Astrocyte of the cerebellum (primary cell): Measurements from ENCODE around the gene ABCC11.

ENCODE experiments used
- DNase-seq: peaks from one replicate; pipeline ENCODE4 v3.0.0-alpha.2; 2011; ENCODE audit warnings: low read depth
- H3K4me3 ChIP-seq: 2 replicates; pipeline ENCODE4 v1.5.1; 2011; ENCODE audit warnings: mild to moderate bottlenecking, low read depth, low read length, moderate library complexity
- CTCF ChIP-seq: IDR thresholded peaks from 2 replicates; pipeline ENCODE4 v1.5.1; 2012; ENCODE audit warnings: low read length, low read depth, moderate library complexity, mild to moderate bottlenecking; ENCODE audit errors: missing control alignments
- in situ Hi-C: cut with HindIII; loops from 2 replicates; pipeline ENCODE4 v1.10.0; 2017; ENCODE audit warnings: low sequenced_read_pairs

Gene ABCC11

DNA sequence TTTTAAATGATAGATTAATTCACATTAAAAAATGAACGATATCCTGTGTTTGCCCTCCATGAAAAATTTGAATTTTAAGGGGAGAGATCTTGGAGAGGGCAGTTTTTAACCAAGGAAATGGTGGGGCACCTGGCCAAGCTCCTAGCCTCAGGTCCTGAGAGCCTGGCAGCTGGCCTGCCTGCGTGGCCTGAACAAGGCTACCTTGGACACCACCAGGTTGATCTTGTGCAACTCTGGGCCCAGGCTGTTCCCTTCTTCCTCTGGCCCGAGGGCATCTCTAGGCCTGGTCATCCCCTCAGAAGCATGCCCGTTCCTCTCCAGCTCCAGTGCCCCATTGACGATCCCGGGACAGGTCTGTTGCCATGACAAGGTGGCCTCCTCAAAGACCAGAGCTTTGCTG is 36.6 kb downstream of the ABCC11 start:
- no peak overlapping the region for H3K4me3 ChIP-seq
- no peak for DNase-seq
- in situ Hi-C loops = no loop called here
- no peak for TF ChIP-seq CTCF

- in situ Hi-C loops = no loop called here
- no peak for DNase-seq
- TF ChIP-seq CTCF = no peak
- no peak overlapping the region for H3K4me3 ChIP-seq
Measured at GRCh38 chr16:48206594-48207242, 40.6 kb downstream of the ABCC11 start.

GRCh38 chr16:48204825-48205151 is 42.6 kb downstream of the ABCC11 start:
- TF ChIP-seq CTCF = no peak
- in situ Hi-C loops = no loop called here
- no peak overlapping the region for H3K4me3 ChIP-seq

GRCh38 chr16:48203974-48204824 is 43.1 kb downstream of the ABCC11 start:
- in situ Hi-C loops = no loop called here
- TF ChIP-seq CTCF = no peak
- no peak overlapping the region for H3K4me3 ChIP-seq
- DNase-seq = no peak

More at GRCh38 chr16:48204825-48205151, 42.6 kb downstream of the ABCC11 start:
- DNase-seq = no peak

GRCh38 chr16:48201515-48202201 is 45.7 kb downstream of the ABCC11 start:
- no peak overlapping the region for H3K4me3 ChIP-seq
- TF ChIP-seq CTCF = no peak
- no peak for DNase-seq
- in situ Hi-C loops = no loop called here

DNA sequence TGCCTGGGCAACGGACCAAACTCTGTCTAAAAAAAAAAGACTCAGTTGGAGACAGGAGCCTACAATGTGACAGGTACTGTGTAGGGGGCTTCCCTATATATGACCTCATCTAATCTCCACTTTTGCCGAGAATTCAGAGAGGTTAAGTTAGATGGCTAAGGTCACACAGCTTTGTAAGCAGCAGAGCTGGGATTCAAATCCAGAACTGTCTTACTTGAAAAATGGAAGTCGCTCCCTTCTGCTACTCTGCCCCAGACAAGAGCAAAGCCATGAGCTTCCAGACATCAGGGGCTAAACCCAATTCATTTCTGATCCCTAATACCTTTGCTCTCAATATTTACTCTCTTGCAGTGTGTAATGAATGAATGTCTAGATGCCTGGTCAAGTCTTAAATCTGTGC is 50.0 kb downstream of the ABCC11 start:
- no peak for DNase-seq
- in situ Hi-C loops = no loop called here
- TF ChIP-seq CTCF = no peak

More for the DNA sequence above, 50.0 kb downstream of the ABCC11 start:
- no peak overlapping the region for H3K4me3 ChIP-seq
